ENCODE results near the gene MED26.
"Not testable (repeated sequence)": the region's sequence is repeated elsewhere in the genome, so short reads cannot be mapped to it uniquely, and the experiment has no call there.

Gene MED26

DNA sequence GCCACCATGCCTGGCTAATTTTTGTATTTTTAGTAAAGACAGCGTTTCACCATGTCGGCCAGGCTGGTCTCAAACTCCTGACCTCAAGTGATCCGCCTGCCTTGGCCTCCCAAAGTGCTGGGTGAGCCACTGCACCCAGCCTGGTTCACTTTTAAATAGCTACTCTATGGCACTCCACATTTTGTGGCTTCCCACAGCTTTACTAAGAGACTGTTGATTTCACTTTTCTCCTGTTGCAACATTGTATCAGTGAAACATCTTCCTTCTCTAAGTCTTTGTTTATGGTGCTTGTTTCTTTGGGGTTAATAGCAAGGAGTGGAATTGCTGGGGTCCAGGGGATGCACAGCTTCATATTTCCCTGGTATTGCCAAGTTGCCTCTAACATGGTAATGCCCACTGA, 45.2 kb upstream of the MED26 start:
- no peak overlapping the region for H2AFZ ChIP-seq (ENCODE audit: low read length)
- no peaks in the 10 kb centered on the region for H3K27me3 ChIP-seq (replicated peaks; ENCODE audit: insufficient read depth, low read length)
- H3K4me2 ChIP-seq (ENCODE audit: low read depth, low read length) = no peak overlapping the region
- peaks cover 16% of the 10 kb centered on the region; the same call in 1 of the 2 replicates for H3K79me2 ChIP-seq (ENCODE audit: low read length)
- H3K9me2 ChIP-seq (replicated peaks; ENCODE audit: insufficient read depth, low read length) = no peaks in the 10 kb centered on the region
- H3K4me3 ChIP-seq (ENCODE audit: low read length) = no peak overlapping the region
- H3K9me3 ChIP-seq (replicated peaks; ENCODE audit: insufficient read depth, low read length) = no peaks in the 10 kb centered on the region
- H3K27ac ChIP-seq (ENCODE audit: low read length) = no peak overlapping the region
- TF ChIP-seq, protein P1, sequence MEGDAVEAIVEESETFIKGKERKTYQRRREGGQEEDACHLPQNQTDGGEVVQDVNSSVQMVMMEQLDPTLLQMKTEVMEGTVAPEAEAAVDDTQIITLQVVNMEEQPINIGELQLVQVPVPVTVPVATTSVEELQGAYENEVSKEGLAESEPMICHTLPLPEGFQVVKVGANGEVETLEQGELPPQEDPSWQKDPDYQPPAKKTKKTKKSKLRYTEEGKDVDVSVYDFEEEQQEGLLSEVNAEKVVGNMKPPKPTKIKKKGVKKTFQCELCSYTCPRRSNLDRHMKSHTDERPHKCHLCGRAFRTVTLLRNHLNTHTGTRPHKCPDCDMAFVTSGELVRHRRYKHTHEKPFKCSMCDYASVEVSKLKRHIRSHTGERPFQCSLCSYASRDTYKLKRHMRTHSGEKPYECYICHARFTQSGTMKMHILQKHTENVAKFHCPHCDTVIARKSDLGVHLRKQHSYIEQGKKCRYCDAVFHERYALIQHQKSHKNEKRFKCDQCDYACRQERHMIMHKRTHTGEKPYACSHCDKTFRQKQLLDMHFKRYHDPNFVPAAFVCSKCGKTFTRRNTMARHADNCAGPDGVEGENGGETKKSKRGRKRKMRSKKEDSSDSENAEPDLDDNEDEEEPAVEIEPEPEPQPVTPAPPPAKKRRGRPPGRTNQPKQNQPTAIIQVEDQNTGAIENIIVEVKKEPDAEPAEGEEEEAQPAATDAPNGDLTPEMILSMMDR (IDR thresholded peaks at IDR 0.05; ENCODE audit: low read length) = no peak
- no peak for TF ChIP-seq EZH2phosphoT487 (IDR thresholded peaks at IDR 0.05; ENCODE audit: low read length)
- TF ChIP-seq EZH2 (optimal IDR thresholded peaks at IDR 0.05; ENCODE audit: low read depth, low read length) = no peak
- H3K4me1 ChIP-seq (ENCODE audit: low read length) = no peaks in the 10 kb centered on the region
- no peak overlapping the region for H3K9ac ChIP-seq (ENCODE audit: low read length)
- H3F3A ChIP-seq (ENCODE audit: insufficient read depth, low read length) = no peaks in the 10 kb centered on the region
- H3K36me3 ChIP-seq (replicated peaks; ENCODE audit: insufficient read depth, low read length) = no peaks in the 10 kb centered on the region
- no peaks in the 10 kb centered on the region for H4K20me1 ChIP-seq (ENCODE audit: insufficient read depth, low read length)
- DNase-seq = no peak

DNA sequence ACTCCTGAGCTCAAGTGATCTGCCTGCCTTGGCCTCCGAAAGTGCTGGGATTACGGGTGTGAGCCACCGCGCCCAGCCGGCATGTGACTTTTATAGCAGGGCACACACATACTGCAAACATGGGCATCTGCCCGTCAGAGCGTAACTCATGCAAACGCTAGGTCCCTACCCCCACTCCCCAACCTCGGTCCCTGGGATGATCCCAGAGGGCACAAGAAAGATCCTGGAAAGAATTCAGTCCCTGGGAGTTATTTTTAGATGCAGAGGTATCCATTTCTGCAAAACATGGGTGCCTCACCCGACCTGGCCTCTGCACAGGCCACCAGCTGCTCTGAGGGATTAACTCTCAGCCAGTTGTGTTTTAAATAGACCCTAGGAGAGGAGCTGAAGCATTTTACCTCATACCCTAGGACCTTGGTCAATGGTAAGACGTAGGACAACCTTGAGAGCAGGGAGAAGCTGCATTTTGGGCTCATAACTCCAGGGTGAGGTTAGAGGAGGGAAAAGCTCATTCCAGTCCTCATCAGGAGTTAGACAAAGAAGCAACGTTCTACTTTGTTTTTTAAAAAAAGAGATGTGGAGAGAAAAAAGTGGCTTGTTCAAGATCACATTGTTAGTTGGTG, 43.8 kb upstream of the MED26 start:
- no peak overlapping the region for H3K4me3 ChIP-seq (ENCODE audit: low read length)
- no peaks in the 10 kb centered on the region for H3K9me3 ChIP-seq (replicated peaks; ENCODE audit: insufficient read depth, low read length)
- no peak overlapping the region for H3K27ac ChIP-seq (ENCODE audit: low read length)
- no peaks in the 10 kb centered on the region for H3F3A ChIP-seq (ENCODE audit: insufficient read depth, low read length)
- H3K9me2 ChIP-seq (replicated peaks; ENCODE audit: insufficient read depth, low read length) = no peaks in the 10 kb centered on the region
- H3K79me2 ChIP-seq (ENCODE audit: low read length) = peaks cover 20% of the 10 kb centered on the region; the same call in 1 of the 2 replicates
- TF ChIP-seq, protein P1 (IDR thresholded peaks at IDR 0.05; ENCODE audit: low read length) = no peak
- TF ChIP-seq EZH2 (optimal IDR thresholded peaks at IDR 0.05; ENCODE audit: low read depth, low read length) (no peak), EZH2phosphoT487 (IDR thresholded peaks at IDR 0.05; ENCODE audit: low read length) (no peak)
- H4K20me1 ChIP-seq (ENCODE audit: insufficient read depth, low read length) = no peaks in the 10 kb centered on the region
- H3K4me1 ChIP-seq (ENCODE audit: low read length) = no peaks in the 10 kb centered on the region
- no peak for DNase-seq
- H2AFZ ChIP-seq (ENCODE audit: low read length) = no peak overlapping the region
- H3K27me3 ChIP-seq (replicated peaks; ENCODE audit: insufficient read depth, low read length) = no peaks in the 10 kb centered on the region
- H3K36me3 ChIP-seq (replicated peaks; ENCODE audit: insufficient read depth, low read length) = no peaks in the 10 kb centered on the region
- no peak overlapping the region for H3K9ac ChIP-seq (ENCODE audit: low read length)
- H3K4me2 ChIP-seq (ENCODE audit: low read depth, low read length) = no peak overlapping the region

DNA sequence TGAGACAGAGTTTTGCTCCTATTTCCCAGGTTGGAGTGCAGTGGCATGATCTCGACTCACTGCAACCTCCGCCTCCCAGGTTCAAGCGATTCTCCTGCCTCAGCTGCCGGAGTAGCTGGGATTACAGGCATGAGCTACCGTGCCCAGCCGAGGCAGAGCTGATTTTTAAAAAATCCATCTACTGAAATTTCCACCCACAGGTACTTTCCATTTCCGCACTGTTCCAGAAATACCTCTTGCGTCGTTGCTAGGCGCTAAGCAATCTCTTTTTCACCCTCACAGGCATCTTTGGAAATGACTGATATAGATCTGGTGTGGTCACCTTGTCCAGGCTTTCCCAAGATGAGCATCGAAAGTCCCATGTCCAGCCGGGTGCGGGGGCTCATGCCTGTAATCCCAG, 42.3 kb upstream of the MED26 start:
- H3F3A ChIP-seq (ENCODE audit: insufficient read depth, low read length) = no peaks in the 10 kb centered on the region
- no peaks in the 10 kb centered on the region for H3K9me2 ChIP-seq (replicated peaks; ENCODE audit: insufficient read depth, low read length)
- no peaks in the 10 kb centered on the region for H3K27me3 ChIP-seq (replicated peaks; ENCODE audit: insufficient read depth, low read length)
- H3K36me3 ChIP-seq (replicated peaks; ENCODE audit: insufficient read depth, low read length) = no peaks in the 10 kb centered on the region
- H3K4me3 ChIP-seq (ENCODE audit: low read length) = no peak overlapping the region
- H3K9ac ChIP-seq (ENCODE audit: low read length) = no peak overlapping the region
- peaks cover 29% of the 10 kb centered on the region for H3K79me2 ChIP-seq (ENCODE audit: low read length)
- no peak overlapping the region for H2AFZ ChIP-seq (ENCODE audit: low read length)
- no peaks in the 10 kb centered on the region for H4K20me1 ChIP-seq (ENCODE audit: insufficient read depth, low read length)
- no peaks in the 10 kb centered on the region for H3K9me3 ChIP-seq (replicated peaks; ENCODE audit: insufficient read depth, low read length)
- TF ChIP-seq EZH2 (optimal IDR thresholded peaks at IDR 0.05; ENCODE audit: low read depth, low read length) = no peak
- TF ChIP-seq EZH2phosphoT487 (IDR thresholded peaks at IDR 0.05; ENCODE audit: low read length) = no peak
- TF ChIP-seq, protein P1 (IDR thresholded peaks at IDR 0.05; ENCODE audit: low read length) = no peak
- no peak overlapping the region for H3K4me2 ChIP-seq (ENCODE audit: low read depth, low read length)
- no peak overlapping the region for H3K27ac ChIP-seq (ENCODE audit: low read length)
- no peaks in the 10 kb centered on the region for H3K4me1 ChIP-seq (ENCODE audit: low read length)
- no peak for DNase-seq

DNA sequence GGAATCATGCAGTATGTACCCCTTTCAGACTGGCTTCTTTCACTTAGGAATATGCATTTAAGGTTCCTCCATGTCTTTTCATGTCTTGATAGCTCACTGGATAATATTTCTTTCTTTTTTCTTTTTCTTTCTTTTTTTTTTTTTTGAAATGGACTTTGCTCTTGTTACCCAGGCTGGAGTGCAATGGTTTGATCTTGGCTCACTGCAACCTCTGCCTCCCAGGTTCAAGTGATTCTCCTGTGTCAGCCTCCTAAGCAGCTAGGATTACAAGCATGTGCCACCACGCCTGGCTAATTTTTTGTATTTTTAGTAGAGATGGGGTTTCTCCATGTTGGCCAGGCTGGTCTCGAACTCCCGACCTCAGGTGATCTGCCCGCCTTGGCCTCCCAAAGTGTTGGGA, 40.7 kb upstream of the MED26 start:
- not testable (repeated sequence) for H2AFZ ChIP-seq (ENCODE audit: low read length); H3K27ac ChIP-seq (ENCODE audit: low read length); H4K20me1 ChIP-seq (ENCODE audit: insufficient read depth, low read length); H3K27me3 ChIP-seq (replicated peaks; ENCODE audit: insufficient read depth, low read length); H3K4me2 ChIP-seq (ENCODE audit: low read depth, low read length); H3K9me2 ChIP-seq (replicated peaks; ENCODE audit: insufficient read depth, low read length); H3K4me3 ChIP-seq (ENCODE audit: low read length); DNase-seq; H3K9me3 ChIP-seq (replicated peaks; ENCODE audit: insufficient read depth, low read length); H3F3A ChIP-seq (ENCODE audit: insufficient read depth, low read length); H3K4me1 ChIP-seq (ENCODE audit: low read length); H3K9ac ChIP-seq (ENCODE audit: low read length); H3K36me3 ChIP-seq (replicated peaks; ENCODE audit: insufficient read depth, low read length)
- peaks cover 40% of the 10 kb centered on the region for H3K79me2 ChIP-seq (ENCODE audit: low read length)
